SH-SY5Y (cell line): ENCODE measurements around the gene WWP2.

ENCODE experiments used
- GATA2 ChIP-seq: IDR thresholded peaks from 2 replicates; pipeline ENCODE4 v1.6.1; 2011; ENCODE audit warnings: mild to moderate bottlenecking, low read depth, low read length
- GATA3 ChIP-seq: IDR thresholded peaks from 2 replicates; pipeline ENCODE4 v1.6.1; 2011; ENCODE audit warnings: low read depth, mild to moderate bottlenecking, low read length, moderate library complexity

GRCh38 chr16:69829338-69829737, 67.2 kb downstream of the WWP2 start:
- TF ChIP-seq GATA3, result no peak
- no peak for TF ChIP-seq GATA2
